Activated naive CD4-positive, alpha-beta T cell (primary cell): ENCODE results near the gene CTLA4.

Experiments
- DNase-seq, 4 experiments: peaks; one replicate each; lab custom pipeline; 2025; lab: John Stamatoyannopoulos, UW

Gene CTLA4

GRCh38 chr2:203891474-203891873 is 23.9 kb downstream of the CTLA4 start:
- no peak for DNase-seq

- no peak for DNase-seq
Measured at GRCh38 chr2:203892207-203892606, 24.6 kb downstream of the CTLA4 start.

- no peak for DNase-seq
Measured at GRCh38 chr2:203893401-203893800, 25.8 kb downstream of the CTLA4 start.

- no peak for DNase-seq
Measured at GRCh38 chr2:203893840-203894239, 26.3 kb downstream of the CTLA4 start.

- DNase-seq = no peak
Measured at GRCh38 chr2:203894262-203894661, 26.7 kb downstream of the CTLA4 start.

GRCh38 chr2:203897544-203897943 is 30.0 kb downstream of the CTLA4 start:
- no peak for DNase-seq

GRCh38 chr2:203898657-203899056 is 31.1 kb downstream of the CTLA4 start:
- DNase-seq = no peak

GRCh38 chr2:203900253-203900652 is 32.7 kb downstream of the CTLA4 start:
- DNase-seq = no peak

GRCh38 chr2:203904022-203904421 is 36.5 kb downstream of the CTLA4 start:
- no peak for DNase-seq

GRCh38 chr2:203905656-203906055 is 38.1 kb downstream of the CTLA4 start:
- no peak for DNase-seq

GRCh38 chr2:203908066-203908796 is 40.7 kb downstream of the CTLA4 start:
- no peak for DNase-seq

GRCh38 chr2:203908797-203909185 is 41.2 kb downstream of the CTLA4 start:
- DNase-seq = no peak

GRCh38 chr2:203909261-203909967 is 41.8 kb downstream of the CTLA4 start:
- no peak for DNase-seq

- DNase-seq = no peak
Measured at GRCh38 chr2:203909974-203910373, 42.4 kb downstream of the CTLA4 start.

GRCh38 chr2:203913947-203914346 is 46.4 kb downstream of the CTLA4 start:
- no peak for DNase-seq

GRCh38 chr2:203914546-203915182 is 47.1 kb downstream of the CTLA4 start:
- no peak for DNase-seq

- no peak for DNase-seq
Measured at GRCh38 chr2:203915256-203915655, 47.7 kb downstream of the CTLA4 start.

- DNase-seq = no peak
Measured at GRCh38 chr2:203916756-203917155, 49.2 kb downstream of the CTLA4 start.

- DNase-seq = no peak
Measured at GRCh38 chr2:203918264-203918663, 50.7 kb downstream of the CTLA4 start.

- DNase-seq = no peak
Measured at GRCh38 chr2:203918839-203919238, 51.3 kb downstream of the CTLA4 start.
